ENCODE data around the gene FES. TPM values are rescaled to one million over a fixed set of nuclear protein-coding genes. Genes with fewer than 3 reads are reported as not detected.

The FES gene
- total and polyA plus RNA-seq, 2 of the 13 experiments (the other 11 are each of a cell fraction or from before 2014, with no cell fraction given), result 4.0 to 9.5 TPM

DNA sequence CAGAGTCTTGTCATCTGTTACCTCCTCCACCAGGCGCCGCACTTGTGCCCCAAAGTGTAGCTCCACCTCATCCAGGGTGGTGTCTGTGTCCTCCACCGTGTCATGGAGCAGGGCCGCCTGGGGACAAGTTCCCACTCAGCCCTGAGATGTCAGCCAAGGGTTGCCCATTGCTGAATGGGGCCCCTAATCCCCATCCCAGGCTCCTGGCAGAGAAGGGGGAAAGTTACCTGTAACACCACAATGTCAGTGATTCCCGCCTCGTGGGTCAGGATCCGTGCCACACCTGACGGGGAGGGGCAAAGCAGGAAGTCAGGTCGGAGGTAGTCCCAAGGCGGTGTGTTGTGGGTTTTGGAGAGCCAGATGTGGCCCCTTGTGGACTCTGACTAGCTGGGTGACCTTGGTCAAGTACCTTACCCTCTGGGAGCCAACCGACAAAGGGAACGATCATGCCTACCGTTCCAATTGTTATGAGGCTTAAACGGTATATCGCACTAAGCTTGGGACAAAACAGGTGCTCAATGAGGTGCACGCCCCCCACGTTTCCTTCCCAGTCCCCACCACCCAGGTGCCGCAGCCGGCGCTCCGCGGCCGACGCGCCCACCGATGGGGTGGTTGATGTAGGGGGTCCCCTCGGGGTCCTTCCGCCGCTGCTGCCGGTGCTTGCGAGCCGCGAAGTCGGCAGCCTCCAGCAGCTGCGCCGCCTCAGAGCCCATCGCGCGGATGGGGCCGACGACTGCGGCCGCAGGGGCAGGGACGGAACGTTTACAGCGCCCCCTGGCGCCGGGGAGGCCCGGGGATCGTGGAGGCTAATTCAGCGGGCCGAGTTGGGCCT lies 47.7 kb downstream of the FES start, which contains the start of gene HDDC3 (continued):
- TF ChIP-seq ZNF512B (CRISPR knock-in tag; IDR thresholded peaks at IDR 0.05; ENCODE audit: borderline replicate concordance) (no peak), ZNF788 (CRISPR knock-in tag; IDR thresholded peaks at IDR 0.05; ENCODE audit: borderline replicate concordance) (peak; percentile 89), ZGPAT (CRISPR knock-in tag; IDR thresholded peaks at IDR 0.05) (peak; percentile 84), FOXK1 (CRISPR knock-in tag; IDR thresholded peaks at IDR 0.05; ENCODE audit: borderline replicate concordance, low read depth) (no peak), ZNF615 (CRISPR knock-in tag; IDR thresholded peaks at IDR 0.05; ENCODE audit: borderline replicate concordance) (no peak), CERS6 (CRISPR knock-in tag; IDR thresholded peaks at IDR 0.05) (no peak), ZHX1 (CRISPR knock-in tag; IDR thresholded peaks at IDR 0.05; ENCODE audit: low read depth) (0 out of 2 replicates have a peak, but pooled peaks have one; percentile 44), ATF5 (CRISPR knock-in tag; IDR thresholded peaks at IDR 0.05; ENCODE audit: low read depth) (no peak), PRDM10 (CRISPR knock-in tag; IDR thresholded peaks at IDR 0.05; ENCODE audit: low read depth) (0 out of 2 replicates have a peak, but pooled peaks have one; percentile 31)
- TF ChIP-seq, protein P1, sequence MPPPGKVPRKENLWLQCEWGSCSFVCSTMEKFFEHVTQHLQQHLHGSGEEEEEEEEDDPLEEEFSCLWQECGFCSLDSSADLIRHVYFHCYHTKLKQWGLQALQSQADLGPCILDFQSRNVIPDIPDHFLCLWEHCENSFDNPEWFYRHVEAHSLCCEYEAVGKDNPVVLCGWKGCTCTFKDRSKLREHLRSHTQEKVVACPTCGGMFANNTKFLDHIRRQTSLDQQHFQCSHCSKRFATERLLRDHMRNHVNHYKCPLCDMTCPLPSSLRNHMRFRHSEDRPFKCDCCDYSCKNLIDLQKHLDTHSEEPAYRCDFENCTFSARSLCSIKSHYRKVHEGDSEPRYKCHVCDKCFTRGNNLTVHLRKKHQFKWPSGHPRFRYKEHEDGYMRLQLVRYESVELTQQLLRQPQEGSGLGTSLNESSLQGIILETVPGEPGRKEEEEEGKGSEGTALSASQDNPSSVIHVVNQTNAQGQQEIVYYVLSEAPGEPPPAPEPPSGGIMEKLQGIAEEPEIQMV (CRISPR knock-in tag; IDR thresholded peaks at IDR 0.05; ENCODE audit: low read depth), result no peak; the same call in 1 of the 2 replicates
- TF ChIP-seq, protein P2, sequence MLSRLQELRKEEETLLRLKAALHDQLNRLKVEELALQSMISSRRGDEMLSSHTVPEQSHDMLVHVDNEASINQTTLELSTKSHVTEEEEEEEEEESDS (CRISPR knock-in tag; IDR thresholded peaks at IDR 0.05; ENCODE audit: borderline replicate concordance), result no peak

Data from HepG2 (cell line).